CD4-positive, alpha-beta T cell (primary cell): ENCODE results near the gene ESRP2. TPM values are rescaled to one million over a fixed set of nuclear protein-coding genes. Genes with fewer than 3 reads are reported as not detected.

Source experiments
- ATAC-seq: fragments of 200-7000 bp; cut with Tn5 transposase; one replicate; pipeline ENCODE4 v1.10.0; 2022; ENCODE audit warnings: mild to moderate bottlenecking; ENCODE audit not compliant: poor library complexity
- CTCF ChIA-PET: fragments of 350-600 bp; sonication (Branson Sonifier 250); formaldehyde crosslinking; loops from one replicate; lab custom pipeline; 2021; ENCODE audit warnings: antibody characterized with exemption, inconsistent platforms; lab: Charles Lee
- POLR2A ChIA-PET: fragments of 350-600 bp; sonication (Branson Sonifier 250); formaldehyde crosslinking; loops from one replicate; lab custom pipeline; 2021; ENCODE audit warnings: antibody characterized with exemption, inconsistent platforms; lab: Charles Lee
- DNase-seq, 14 experiments: peaks; one replicate each; pipeline ENCODE4 v3.0.0-alpha.2; 2013 to 2020; ENCODE audit warnings: mixed read lengths in 2 of 14
- H3K27ac ChIP-seq, 2 donors: one replicate each; pipeline versions ENCODE4 v1.5.1 to v1.7.0; 2013; ENCODE audit warnings: low read length in 2 of 2, low read depth in 1 of 2, mild to moderate bottlenecking in 1 of 2
- H3K27me3 ChIP-seq, 2 experiments: 1 replicate in 1 of 2; 2 replicates in 1 of 2; pipeline versions ENCODE4 v1.6.1 to v1.7.0; 2013; ENCODE audit warnings: low read length in 2 of 2, control low read depth in 1 of 2, mild to moderate bottlenecking in 1 of 2, moderate library complexity in 1 of 2; ENCODE audit not compliant: insufficient read depth in 2 of 2, control insufficient read depth in 1 of 2
- H3K36me3 ChIP-seq: one replicate; pipeline ENCODE4 v1.6.1; 2013; ENCODE audit warnings: low read length, control low read depth; ENCODE audit not compliant: insufficient read depth
- H3K4me1 ChIP-seq: one replicate; pipeline ENCODE4 v1.6.1; 2013; ENCODE audit warnings: low read length, control low read depth; ENCODE audit not compliant: insufficient read depth
- H3K4me3 ChIP-seq: one replicate; pipeline ENCODE4 v1.5.1; 2013; ENCODE audit warnings: mild to moderate bottlenecking, low read length, moderate library complexity
- H3K9me3 ChIP-seq, 2 experiments: 1 replicate in 1 of 2; 2 replicates in 1 of 2; pipeline versions ENCODE4 v1.6.1 to v1.7.0; 2013; ENCODE audit warnings: low read length in 2 of 2, mild to moderate bottlenecking in 2 of 2, control low read depth in 1 of 2, moderate library complexity in 1 of 2; ENCODE audit not compliant: control insufficient read depth in 1 of 2, insufficient read depth in 1 of 2
- H3K27ac Mint-ChIP-seq: one replicate; pipeline ENCODE4 v1.8.0; 2020; ENCODE audit warnings: mixed read lengths
- H3K27me3 Mint-ChIP-seq: one replicate; pipeline ENCODE4 v1.8.0; 2021; ENCODE audit warnings: mixed read lengths
- H3K36me3 Mint-ChIP-seq: one replicate; pipeline ENCODE4 v1.8.0; 2021; ENCODE audit warnings: low read depth, mixed read lengths
- H3K4me1 Mint-ChIP-seq: one replicate; pipeline ENCODE4 v1.8.0; 2021; ENCODE audit warnings: low read depth, mixed read lengths
- H3K4me3 Mint-ChIP-seq: one replicate; pipeline ENCODE4 v1.8.0; 2020; ENCODE audit warnings: mild to moderate bottlenecking, mixed read lengths
- H3K9me3 Mint-ChIP-seq: one replicate; pipeline ENCODE4 v1.8.0; 2020; ENCODE audit warnings: mixed read lengths
- intact Hi-C, 2 experiments: fragments of 100-400 bp; cut with DNase I in 1 of 2; cut with micrococcal nuclease in 1 of 2; formaldehyde crosslinking; loops; one replicate each; pipeline versions ENCODE4 v1.15.1 to v1.9.0; 2023 to 2025; cut with DNase I, micrococcal nuclease
- total RNA-seq, 174 experiments: library from RNA in 2 of 174; stranded (reverse) in 2 of 174; gene quantifications; one replicate each; pipeline ENCODE4 v1.2.3 and lab custom pipeline; 2021 to 2026
- TF ChIP-seq, protein P1 (sequence below): fragments of 200-600 bp; IDR thresholded peaks from one replicate; pipeline ENCODE4 v1.8.0; 2022; ENCODE audit warnings: antibody characterized with exemption, mild to moderate bottlenecking

Gene ESRP2
- total RNA-seq, 2 experiments from 2014 or later, result not detected

DNA sequence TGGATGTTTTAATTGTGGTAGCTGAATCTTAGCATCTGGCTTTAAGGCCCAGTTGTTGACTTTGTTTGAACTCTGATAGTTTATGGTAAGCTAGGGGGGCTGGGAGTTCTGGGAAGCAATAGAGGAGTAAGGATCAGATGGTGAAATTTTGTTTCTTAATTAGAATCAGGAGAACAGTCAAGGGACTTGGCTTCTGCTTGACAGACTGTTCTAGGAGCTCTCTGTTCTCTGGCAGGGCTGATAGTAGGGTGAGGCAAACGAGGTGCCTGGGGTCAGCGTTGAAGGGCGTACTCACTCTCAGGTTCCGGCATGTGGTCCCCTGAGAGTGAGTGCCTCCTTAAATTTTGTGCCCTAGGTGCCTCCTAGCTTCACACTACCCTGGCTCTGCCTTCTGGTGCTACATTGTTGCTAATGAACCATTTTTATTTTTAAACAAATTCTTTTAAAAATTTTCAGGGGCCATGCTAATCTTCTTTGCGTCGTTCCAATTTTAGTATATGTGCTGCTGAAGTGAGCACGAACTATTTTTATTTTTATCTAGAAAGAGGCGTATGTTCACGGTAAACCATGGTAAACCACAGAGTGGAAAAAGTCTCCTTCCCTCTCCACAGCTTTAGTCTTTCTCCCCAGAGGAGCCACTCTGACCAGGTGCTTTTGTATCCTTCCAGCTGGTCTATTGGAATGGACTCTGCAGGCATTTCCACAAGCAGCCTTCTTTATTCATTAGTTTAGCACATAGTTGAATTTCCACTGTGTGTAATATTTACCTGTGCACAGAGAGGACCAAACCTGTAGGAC lies 48.1 kb upstream of the ESRP2 start:
- Histone ChIP-seq H3K9me3 (no peaks in the 10 kb centered on the region), H3K4me1 (peaks cover 100% of the 10 kb centered on the region), H3K27me3 (no peaks in the 10 kb centered on the region), H3K36me3 (peaks cover 39% of the 10 kb centered on the region), H3K27ac (peak overlapping the region; percentile 73 to 80), H3K4me3 (peak overlapping the region; percentile 20)
- intact Hi-C loops, result loop anchor here in 1 of 2 experiments (2.0 kb wide), 1 partner anchor 19 kb away; the partner anchor contains the start of gene SLC7A6
- Mint-ChIP-seq H3K9me3 (no peaks in the 10 kb centered on the region), H3K4me1 (peaks cover 92% of the 10 kb centered on the region), H3K27me3 (no peaks in the 10 kb centered on the region), H3K27ac (peak overlapping the region; percentile 87), H3K4me3 (peak overlapping the region; percentile 68), H3K36me3 (peaks cover 80% of the 10 kb centered on the region)
- DNase-seq (peak in 2 of 14 experiments; percentile 26 to 37), ATAC-seq (no peak)
- ChIA-PET CTCF (interaction anchor here (0.7 to 23.0 kb wide), 5 partner anchors 13 to 467 kb away, joined by 3 to 278 read pairs (median 3); partner anchors contain the start of gene SLC7A6), POLR2A (interaction anchor here (0.8 to 14.1 kb wide), 6 partner anchors 10 to 179 kb away, joined by 3 to 271 read pairs (median 30); partner anchors contain the start of genes PRMT7, SLC7A6 and SLC7A6OS)
- TF ChIP-seq, protein P1, sequence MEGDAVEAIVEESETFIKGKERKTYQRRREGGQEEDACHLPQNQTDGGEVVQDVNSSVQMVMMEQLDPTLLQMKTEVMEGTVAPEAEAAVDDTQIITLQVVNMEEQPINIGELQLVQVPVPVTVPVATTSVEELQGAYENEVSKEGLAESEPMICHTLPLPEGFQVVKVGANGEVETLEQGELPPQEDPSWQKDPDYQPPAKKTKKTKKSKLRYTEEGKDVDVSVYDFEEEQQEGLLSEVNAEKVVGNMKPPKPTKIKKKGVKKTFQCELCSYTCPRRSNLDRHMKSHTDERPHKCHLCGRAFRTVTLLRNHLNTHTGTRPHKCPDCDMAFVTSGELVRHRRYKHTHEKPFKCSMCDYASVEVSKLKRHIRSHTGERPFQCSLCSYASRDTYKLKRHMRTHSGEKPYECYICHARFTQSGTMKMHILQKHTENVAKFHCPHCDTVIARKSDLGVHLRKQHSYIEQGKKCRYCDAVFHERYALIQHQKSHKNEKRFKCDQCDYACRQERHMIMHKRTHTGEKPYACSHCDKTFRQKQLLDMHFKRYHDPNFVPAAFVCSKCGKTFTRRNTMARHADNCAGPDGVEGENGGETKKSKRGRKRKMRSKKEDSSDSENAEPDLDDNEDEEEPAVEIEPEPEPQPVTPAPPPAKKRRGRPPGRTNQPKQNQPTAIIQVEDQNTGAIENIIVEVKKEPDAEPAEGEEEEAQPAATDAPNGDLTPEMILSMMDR, result no peak

DNA sequence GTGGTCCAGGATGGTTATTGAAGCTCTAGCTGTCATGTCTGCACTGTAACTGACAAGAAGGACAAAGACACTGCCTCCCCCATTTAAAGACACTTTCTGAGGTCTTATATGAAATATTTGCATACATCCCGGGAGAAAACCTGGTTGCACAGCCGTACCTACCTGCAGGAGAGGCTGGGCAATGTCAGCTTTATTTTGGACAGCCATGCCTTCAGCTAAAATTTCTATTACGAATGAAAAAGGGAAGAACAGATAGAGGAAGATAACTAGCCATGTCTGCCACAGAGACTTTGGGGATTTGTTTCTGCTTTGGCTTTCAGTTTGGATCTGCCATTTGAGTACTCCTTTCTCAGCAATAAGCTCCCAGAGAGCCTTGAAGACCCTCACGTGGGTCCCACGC lies 47.4 kb upstream of the ESRP2 start:
- ChIA-PET POLR2A (interaction anchor here (0.6 to 14.1 kb wide), 8 partner anchors 8 to 1618 kb away, joined by 3 to 271 read pairs (median 6); partner anchors contain the start of genes PRMT7, SLC7A6 and SLC7A6OS), CTCF (interaction anchor here (0.9 to 23.0 kb wide), 4 partner anchors 14 to 64 kb away, joined by 3 to 278 read pairs (median 11); partner anchors contain the start of gene SLC7A6)
- intact Hi-C loops, result no loop called here
- no peaks in the 10 kb centered on the region for H3K9me3 Mint-ChIP-seq
- no peak for DNase-seq
- H3K27ac ChIP-seq, result peak overlapping the region; percentile 73 to 80
- H3K27me3 ChIP-seq, result no peaks in the 10 kb centered on the region
- peaks cover 90% of the 10 kb centered on the region for H3K4me1 Mint-ChIP-seq
- H3K4me3 Mint-ChIP-seq, result peak overlapping the region; percentile 68
- H3K36me3 ChIP-seq, result peaks cover 37% of the 10 kb centered on the region
- peak overlapping the region; percentile 20 for H3K4me3 ChIP-seq
- H3K4me1 ChIP-seq, result peaks cover 94% of the 10 kb centered on the region
- no peaks in the 10 kb centered on the region for H3K9me3 ChIP-seq
- H3K27me3 Mint-ChIP-seq, result no peaks in the 10 kb centered on the region
- TF ChIP-seq, protein P1, result no peak
- peak overlapping the region; percentile 87 for H3K27ac Mint-ChIP-seq
- ATAC-seq, result no peak
- peaks cover 78% of the 10 kb centered on the region for H3K36me3 Mint-ChIP-seq

DNA sequence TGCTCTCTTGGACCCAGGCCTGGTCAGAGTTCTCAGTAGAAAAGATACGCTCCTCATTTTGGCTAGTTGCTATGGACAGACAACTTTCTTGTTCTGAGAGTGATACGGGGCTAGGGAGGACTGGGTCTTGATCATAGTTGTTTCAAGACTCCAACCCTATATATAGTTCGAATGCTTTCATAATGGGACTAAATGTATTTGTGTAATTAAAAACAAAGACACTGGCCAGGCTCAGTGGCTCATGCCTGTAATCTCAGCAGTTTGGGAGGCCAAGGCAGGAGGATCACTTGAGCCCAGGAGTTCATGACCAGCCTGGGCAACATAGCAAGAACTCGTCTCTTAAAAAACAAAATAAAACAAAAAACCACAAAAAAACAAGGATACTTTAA lies 46.1 kb upstream of the ESRP2 start:
- ChIA-PET CTCF (interaction anchor here (1.3 to 23.0 kb wide), 2 partner anchors 8 to 19 kb away, joined by 4 to 278 read pairs; partner anchors contain the start of gene SLC7A6), POLR2A (interaction anchor here (11.6 to 14.1 kb wide), 2 partner anchors 10 to 19 kb away, joined by 151 to 271 read pairs; partner anchors contain the start of gene SLC7A6)
- Mint-ChIP-seq H3K27ac (peak overlapping the region; percentile 87), H3K36me3 (peaks cover 67% of the 10 kb centered on the region), H3K4me3 (peak overlapping the region; percentile 87), H3K9me3 (no peaks in the 10 kb centered on the region), H3K4me1 (peaks cover 77% of the 10 kb centered on the region), H3K27me3 (no peaks in the 10 kb centered on the region)
- intact Hi-C loops, result no loop called here
- Histone ChIP-seq H3K4me3 (no peak overlapping the region), H3K27me3 (no peaks in the 10 kb centered on the region), H3K36me3 (peaks cover 32% of the 10 kb centered on the region), H3K9me3 (no peaks in the 10 kb centered on the region), H3K4me1 (peaks cover 93% of the 10 kb centered on the region), H3K27ac (peak overlapping the region; percentile 44 to 60)
- ATAC-seq (no peak), DNase-seq (peak in 1 of 14 experiments; percentile 2)
- TF ChIP-seq, protein P1, result no peak
